SJSA1 (cell line): Measurements from ENCODE around the gene PUM1. TPM values are rescaled to one million over a fixed set of nuclear protein-coding genes. Genes with fewer than 3 reads are reported as not detected.
A peak's percentile ranks its signal among the peaks of the same experiment; 100 is the strongest.
"Not testable (repeated sequence)": the region's sequence is repeated elsewhere in the genome, so short reads cannot be mapped to it uniquely, and the experiment has no call there.

Source experiments
- DNase-seq, 2 experiments: peaks; one replicate each; pipeline ENCODE4 v3.0.0-alpha.2; 2015 to 2020; ENCODE audit warnings: low spot score in 2 of 2, low read depth in 1 of 2
- H3K27ac ChIP-seq: fragments of 250-450 bp; sonication (Bioruptor Pico); 2 replicates; pipeline ENCODE4 v1.5.1; 2020; ENCODE audit warnings: mild to moderate bottlenecking, moderate library complexity
- H3K27me3 ChIP-seq: fragments of 250-450 bp; sonication (Bioruptor Pico); replicated peaks from 2 replicates; pipeline ENCODE4 v1.5.1; 2020; ENCODE audit warnings: mild to moderate bottlenecking, moderate library complexity
- H3K36me3 ChIP-seq: fragments of 250-450 bp; sonication (Bioruptor Pico); 2 replicates; pipeline ENCODE4 v1.5.1; 2020; ENCODE audit warnings: mild to moderate bottlenecking
- H3K4me1 ChIP-seq: fragments of 250-450 bp; sonication (Bioruptor Pico); replicated peaks from 2 replicates; pipeline ENCODE4 v1.6.1; 2021; ENCODE audit warnings: mild to moderate bottlenecking
- H3K4me3 ChIP-seq: fragments of 250-450 bp; sonication (Bioruptor Pico); 2 replicates; pipeline ENCODE4 v1.5.1; 2020; ENCODE audit warnings: mild to moderate bottlenecking
- H3K9me3 ChIP-seq: fragments of 250-450 bp; sonication (Bioruptor Pico); replicated peaks from 2 replicates; pipeline ENCODE4 v1.5.1; 2020; ENCODE audit warnings: mild to moderate bottlenecking
- total RNA-seq: library from RNA; depleted of rRNA; stranded (reverse); fragments of >200 nt; shearing (Covaris generic); gene quantifications from 2 replicates; pipeline ENCODE4 v1.2.3, GENCODE V29; 2014

PUM1 gene
- total RNA-seq, 1 experiment from 2014 or later = 36.6 TPM

DNA sequence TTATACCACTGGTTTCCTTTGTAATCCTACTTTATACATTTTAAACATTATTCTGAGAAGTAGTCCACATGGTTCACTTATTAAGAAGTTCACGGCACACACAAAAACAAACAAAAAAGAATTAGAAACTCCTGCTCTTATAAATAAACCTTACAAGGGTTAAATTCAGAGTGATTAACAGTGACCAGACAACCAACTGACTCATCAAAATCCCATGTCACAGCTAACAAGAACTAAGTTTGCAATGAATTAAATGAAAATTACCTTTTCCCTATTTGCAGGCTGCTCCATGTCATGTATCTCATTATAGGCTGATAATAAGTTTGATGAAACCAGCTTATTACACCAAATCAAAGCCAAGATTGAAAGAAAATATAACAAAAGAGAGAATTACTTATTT, 77.5 kb downstream of the PUM1 start:
- H3K4me1 ChIP-seq = peaks cover 14% of the 10 kb centered on the region
- H3K36me3 ChIP-seq = peaks cover 45% of the 10 kb centered on the region
- no peak for DNase-seq
- H3K9me3 ChIP-seq = no peaks in the 10 kb centered on the region
- H3K27me3 ChIP-seq = no peaks in the 10 kb centered on the region
- H3K4me3 ChIP-seq = no peak overlapping the region
- H3K27ac ChIP-seq = no peak overlapping the region

DNA sequence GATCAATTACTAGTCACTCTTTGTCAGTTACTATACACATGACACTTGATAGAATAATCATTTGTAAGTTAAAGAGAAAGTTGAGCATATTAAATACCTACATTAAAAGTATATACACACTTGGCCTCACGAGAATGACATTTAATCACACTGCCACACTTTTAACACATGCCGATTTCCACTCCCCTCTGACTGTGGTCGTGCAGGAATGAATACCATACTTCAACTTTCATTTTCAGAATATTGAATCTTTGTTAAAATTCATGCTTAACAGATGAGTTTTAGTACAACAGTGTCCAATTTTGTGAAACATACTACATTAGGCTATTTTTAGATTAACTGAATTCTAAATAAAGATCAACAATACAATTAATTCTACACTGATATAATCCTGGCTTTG, 78.8 kb downstream of the PUM1 start:
- Histone ChIP-seq H3K9me3 (no peaks in the 10 kb centered on the region), H3K27me3 (no peaks in the 10 kb centered on the region), H3K4me3 (no peak overlapping the region), H3K27ac (no peak overlapping the region), H3K4me1 (peaks cover 14% of the 10 kb centered on the region), H3K36me3 (peaks cover 47% of the 10 kb centered on the region)
- DNase-seq = no peak

DNA sequence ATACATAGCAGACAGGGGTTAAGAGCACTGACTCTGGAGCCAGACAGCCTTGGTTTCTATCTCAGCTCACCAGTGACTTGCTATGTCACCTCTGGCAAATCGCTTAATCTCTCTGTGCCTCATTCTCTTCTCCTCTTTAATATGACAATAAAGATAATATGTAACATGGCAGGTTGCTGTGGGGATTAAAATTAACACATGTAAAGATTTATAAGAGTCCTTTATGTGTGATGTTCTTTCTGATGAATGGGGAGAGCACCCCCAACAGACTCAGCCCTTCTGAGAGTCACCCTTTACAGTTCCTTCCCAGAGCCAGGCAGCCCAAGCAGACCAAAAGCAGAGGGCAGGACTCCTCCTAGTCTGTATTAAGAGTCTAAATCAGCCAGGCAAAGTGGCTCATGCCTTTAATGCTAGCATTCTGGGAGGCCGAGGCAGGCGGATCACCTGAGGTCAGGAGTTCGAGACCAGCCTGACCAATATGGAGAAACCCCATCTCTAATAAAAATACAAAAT, 80.5 kb downstream of the PUM1 start:
- peaks cover 14% of the 10 kb centered on the region for H3K4me1 ChIP-seq

DNA sequence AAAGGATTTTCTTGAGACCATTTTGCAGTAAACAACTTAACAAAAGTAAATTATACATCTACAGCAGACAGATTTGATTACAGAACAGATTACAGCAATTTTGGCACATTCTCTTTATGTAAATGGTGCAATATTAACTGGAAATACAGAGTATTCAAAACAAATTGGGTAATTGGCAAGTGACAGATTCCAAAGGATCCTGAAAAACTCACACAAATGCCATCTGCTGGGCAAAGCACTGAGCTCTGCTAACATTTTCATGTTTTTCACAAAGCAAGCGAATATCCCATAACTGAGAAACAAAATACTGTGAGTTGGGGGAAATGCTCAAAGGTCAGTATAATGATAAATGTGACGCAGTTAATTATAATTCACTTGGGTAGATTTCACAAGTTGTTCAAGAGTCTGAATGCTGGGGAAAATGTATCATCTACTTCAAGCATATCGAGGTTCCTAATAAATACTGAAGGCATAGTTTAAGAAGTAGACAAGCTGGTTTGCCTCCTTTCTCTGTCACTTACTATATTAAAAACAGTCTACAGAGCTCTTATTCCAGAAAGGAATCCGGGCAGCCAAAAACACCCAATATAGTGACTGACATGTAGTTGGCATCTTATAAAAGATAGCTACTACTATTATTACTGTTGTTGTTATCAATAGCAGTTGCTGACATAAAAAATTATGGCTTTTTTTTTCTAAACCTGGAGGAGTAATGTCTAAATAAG, 81.2 kb downstream of the PUM1 start:
- Histone ChIP-seq H3K36me3 (peaks cover 49% of the 10 kb centered on the region), H3K27me3 (no peaks in the 10 kb centered on the region), H3K4me3 (no peak overlapping the region), H3K4me1 (peaks cover 14% of the 10 kb centered on the region), H3K27ac (no peak overlapping the region), H3K9me3 (no peaks in the 10 kb centered on the region)
- DNase-seq = no peak

More for the DNA sequence above, 80.5 kb downstream of the PUM1 start:
- no peak for DNase-seq
- no peak overlapping the region for H3K4me3 ChIP-seq
- no peak overlapping the region for H3K27ac ChIP-seq
- H3K36me3 ChIP-seq = peaks cover 47% of the 10 kb centered on the region
- no peaks in the 10 kb centered on the region for H3K27me3 ChIP-seq
- H3K9me3 ChIP-seq = no peaks in the 10 kb centered on the region

DNA sequence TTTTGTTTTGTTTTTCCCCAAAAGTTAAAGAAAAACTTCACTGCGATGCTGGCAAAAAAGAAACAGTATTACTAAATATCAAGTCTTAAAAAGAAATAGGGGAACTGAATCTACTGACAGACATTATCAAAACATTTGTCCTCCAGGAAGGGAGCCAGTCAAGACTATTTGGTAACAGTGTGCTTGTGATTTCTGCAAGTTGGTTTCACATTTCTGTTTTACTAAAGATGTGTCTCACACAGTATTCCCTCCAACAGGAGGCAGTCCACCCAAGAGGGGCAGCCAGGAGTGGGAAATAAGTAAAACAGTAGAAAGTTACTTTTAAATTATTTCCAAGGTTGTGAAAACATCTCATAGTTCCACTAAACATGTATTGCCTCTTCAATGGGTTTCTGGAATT, 82.6 kb downstream of the PUM1 start:
- DNase-seq = no peak
- H3K27ac ChIP-seq = no peak overlapping the region
- no peaks in the 10 kb centered on the region for H3K9me3 ChIP-seq
- peaks cover under 1% of the 10 kb centered on the region for H3K4me1 ChIP-seq
- H3K27me3 ChIP-seq = no peaks in the 10 kb centered on the region
- peaks cover 52% of the 10 kb centered on the region for H3K36me3 ChIP-seq
- H3K4me3 ChIP-seq = no peak overlapping the region

DNA sequence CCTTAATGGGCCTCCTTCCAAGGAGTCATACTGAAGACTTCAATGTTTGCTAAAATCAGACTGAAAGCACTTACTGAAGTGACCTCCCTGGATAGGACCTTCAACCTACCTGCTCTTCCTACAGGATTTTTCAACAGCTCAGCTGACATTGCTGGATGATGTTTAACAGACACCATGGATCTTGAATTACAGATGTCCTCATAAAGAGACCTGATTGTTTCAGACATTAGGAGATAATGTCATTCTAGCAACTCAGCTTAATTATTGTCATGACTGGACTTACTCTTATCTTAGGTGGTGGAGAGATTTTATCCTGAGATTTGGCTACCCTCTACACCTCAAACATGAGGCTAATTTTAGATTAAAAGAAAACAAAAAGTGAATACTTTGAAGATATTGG, 83.1 kb downstream of the PUM1 start:
- Histone ChIP-seq H3K36me3 (peaks cover 57% of the 10 kb centered on the region), H3K27ac (no peak overlapping the region), H3K4me1 (peaks cover 2% of the 10 kb centered on the region), H3K9me3 (no peaks in the 10 kb centered on the region), H3K4me3 (no peak overlapping the region), H3K27me3 (no peaks in the 10 kb centered on the region)
- DNase-seq = no peak

DNA sequence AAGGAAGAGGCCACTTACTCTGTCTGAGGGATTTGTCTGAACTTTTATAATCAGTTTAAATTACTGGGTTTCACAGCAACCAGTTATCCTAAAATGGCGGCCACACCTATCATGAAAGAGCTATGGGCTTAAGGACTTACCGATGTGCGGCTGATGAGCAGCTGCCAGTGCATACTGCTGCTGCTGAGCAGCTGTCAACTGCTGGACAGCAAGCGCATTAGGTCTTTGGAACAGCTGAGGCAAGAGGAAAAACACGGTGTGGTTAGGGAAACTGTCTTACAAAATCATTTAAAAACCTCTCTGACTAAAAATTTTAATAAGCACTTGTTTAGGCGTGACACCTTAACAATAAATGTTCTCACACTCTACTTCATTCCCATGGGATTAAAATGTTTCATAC, 84.3 kb downstream of the PUM1 start:
- no peak overlapping the region for H3K4me3 ChIP-seq
- H3K27ac ChIP-seq = no peak overlapping the region
- peaks cover 9% of the 10 kb centered on the region for H3K4me1 ChIP-seq
- no peaks in the 10 kb centered on the region for H3K27me3 ChIP-seq
- no peak for DNase-seq
- H3K9me3 ChIP-seq = no peaks in the 10 kb centered on the region
- peaks cover 70% of the 10 kb centered on the region for H3K36me3 ChIP-seq

DNA sequence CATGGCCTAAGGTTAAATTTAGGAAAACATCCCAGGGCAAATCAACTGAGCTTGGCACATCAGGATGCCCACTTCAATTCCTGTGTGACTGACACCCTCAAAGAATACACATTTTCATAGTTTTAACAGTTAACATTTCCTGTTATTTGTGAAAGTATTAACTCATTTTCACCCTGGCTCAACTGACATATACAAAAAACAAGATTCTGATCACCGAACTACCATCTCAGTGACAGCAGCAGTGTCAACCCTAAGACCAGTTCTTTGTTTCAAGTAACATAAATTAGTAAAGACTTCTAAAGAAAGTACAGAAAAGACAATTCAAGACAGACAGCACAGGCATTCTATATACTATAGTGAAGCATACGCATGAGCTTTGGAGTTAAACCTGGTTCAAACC, 88.0 kb downstream of the PUM1 start:
- no peak for DNase-seq
- peaks cover 87% of the 10 kb centered on the region for H3K36me3 ChIP-seq
- no peaks in the 10 kb centered on the region for H3K27me3 ChIP-seq
- no peak overlapping the region for H3K4me3 ChIP-seq
- H3K27ac ChIP-seq = no peak overlapping the region
- no peaks in the 10 kb centered on the region for H3K9me3 ChIP-seq
- peaks cover 13% of the 10 kb centered on the region for H3K4me1 ChIP-seq

DNA sequence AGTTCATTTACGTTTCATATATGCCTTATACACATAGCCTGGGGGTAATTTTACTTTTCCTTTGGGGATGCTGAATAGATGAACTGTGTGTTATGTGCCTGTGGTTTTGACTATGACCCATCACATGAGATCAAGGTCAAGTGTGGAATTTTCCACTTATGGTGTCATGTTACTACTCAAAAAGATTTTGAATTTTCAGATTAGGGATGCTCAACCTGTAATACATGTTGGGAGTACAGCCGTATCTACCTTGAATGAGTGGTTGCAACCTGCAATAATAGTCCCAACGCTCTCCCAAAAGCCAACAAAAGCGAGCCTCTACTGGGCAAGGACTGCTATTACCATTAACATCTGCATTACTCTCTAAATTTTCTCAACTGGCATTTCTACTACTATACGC, 88.4 kb downstream of the PUM1 start:
- peak in 1 of 2 experiments; percentile 18 for DNase-seq
- Histone ChIP-seq H3K4me3 (no peak overlapping the region), H3K36me3 (peaks cover 84% of the 10 kb centered on the region), H3K4me1 (peaks cover 15% of the 10 kb centered on the region), H3K9me3 (no peaks in the 10 kb centered on the region), H3K27me3 (no peaks in the 10 kb centered on the region), H3K27ac (no peak overlapping the region)

DNA sequence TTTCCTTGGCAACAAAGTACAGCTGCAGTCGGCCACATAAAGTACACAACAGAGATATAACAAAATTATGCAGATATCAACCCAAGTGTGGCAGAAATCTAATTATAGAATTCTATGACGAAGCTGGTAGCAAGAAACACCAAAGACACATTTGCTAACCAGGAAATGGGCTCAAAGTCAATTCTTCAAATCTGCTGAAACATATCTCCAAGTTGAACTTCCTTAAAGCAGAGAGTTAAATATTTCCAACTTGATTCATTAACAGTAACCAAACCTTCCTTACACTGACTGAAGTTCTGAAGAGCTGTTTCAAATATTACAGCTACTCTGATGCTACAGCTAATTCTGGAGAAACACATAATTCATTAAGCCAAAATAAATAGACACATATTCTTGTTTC, 89.4 kb downstream of the PUM1 start:
- DNase-seq = no peak
- Histone ChIP-seq H3K27ac (no peak overlapping the region), H3K36me3 (peaks cover 82% of the 10 kb centered on the region), H3K4me1 (peaks cover 15% of the 10 kb centered on the region), H3K27me3 (no peaks in the 10 kb centered on the region), H3K9me3 (no peaks in the 10 kb centered on the region), H3K4me3 (no peak overlapping the region)

DNA sequence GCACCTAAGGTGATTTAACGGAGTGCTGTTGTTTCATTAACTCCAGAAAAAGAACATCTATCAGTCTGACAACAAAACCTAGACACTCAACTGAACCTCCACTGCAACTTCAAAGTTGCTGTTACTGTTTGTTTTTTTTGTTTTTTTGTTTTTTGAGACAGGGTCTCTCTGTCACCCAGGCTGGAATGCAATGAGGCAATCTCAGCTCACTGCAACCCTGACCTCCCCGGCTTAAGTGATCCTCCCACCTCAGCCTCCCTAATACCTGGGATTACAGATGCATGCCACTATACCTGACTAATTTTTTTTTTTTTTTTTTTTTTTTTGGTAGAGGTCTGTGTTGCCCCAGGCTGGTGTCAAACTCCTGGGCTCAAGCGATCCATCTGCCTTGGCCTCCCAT, 90.3 kb downstream of the PUM1 start:
- Histone ChIP-seq H3K4me1 (peaks cover 15% of the 10 kb centered on the region), H3K27me3 (no peaks in the 10 kb centered on the region), H3K9me3 (no peaks in the 10 kb centered on the region), H3K4me3 (no peak overlapping the region), H3K36me3 (peaks cover 82% of the 10 kb centered on the region), H3K27ac (no peak overlapping the region)
- no peak for DNase-seq

DNA sequence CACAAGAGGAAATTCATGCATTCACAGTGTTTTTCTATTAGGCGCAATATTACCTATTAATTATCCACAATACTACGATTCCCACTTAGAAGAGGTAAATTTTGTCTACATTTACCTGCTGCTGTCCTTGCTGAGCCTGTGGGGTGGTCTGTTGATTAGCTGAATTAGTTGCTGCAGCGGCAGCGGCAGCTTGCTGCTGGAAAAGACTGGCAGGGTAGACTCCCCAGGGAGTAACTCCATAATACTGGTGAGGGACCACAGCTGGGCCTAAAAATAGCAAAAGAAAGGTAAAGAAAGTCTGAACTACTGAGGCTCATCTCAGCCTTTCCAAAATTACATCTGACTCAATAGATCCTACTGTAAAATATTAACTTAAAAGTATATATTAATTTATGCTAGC, 91.0 kb downstream of the PUM1 start:
- Histone ChIP-seq H3K4me1 (peaks cover 15% of the 10 kb centered on the region), H3K36me3 (peaks cover 82% of the 10 kb centered on the region), H3K27me3 (no peaks in the 10 kb centered on the region), H3K27ac (no peak overlapping the region), H3K9me3 (no peaks in the 10 kb centered on the region), H3K4me3 (no peak overlapping the region)
- no peak for DNase-seq

DNA sequence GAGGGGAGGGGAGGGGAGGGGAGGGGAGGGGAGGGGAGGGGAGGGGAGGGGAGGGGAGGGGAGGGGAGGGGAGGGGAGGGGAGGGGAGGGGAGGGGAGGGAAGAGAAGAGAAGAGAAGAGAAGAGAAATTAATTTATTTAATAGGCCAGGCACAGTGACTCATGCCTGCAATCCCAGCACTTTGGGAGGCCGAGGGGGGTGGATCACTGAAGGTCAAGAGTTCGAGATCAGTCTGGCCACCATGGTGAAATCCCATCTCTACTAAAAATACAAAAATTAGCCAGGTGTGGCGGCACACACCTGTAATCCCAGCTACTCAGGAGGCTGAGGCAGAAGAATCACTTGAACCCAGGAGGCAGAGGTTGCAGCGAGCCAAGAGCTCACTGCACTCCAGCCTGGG, 93.2 kb downstream of the PUM1 start:
- not testable (repeated sequence) for H3K4me3 ChIP-seq, H3K9me3 ChIP-seq, H3K27me3 ChIP-seq, H3K27ac ChIP-seq, DNase-seq
- Histone ChIP-seq H3K4me1 (peaks cover 26% of the 10 kb centered on the region), H3K36me3 (peaks cover 76% of the 10 kb centered on the region)

DNA sequence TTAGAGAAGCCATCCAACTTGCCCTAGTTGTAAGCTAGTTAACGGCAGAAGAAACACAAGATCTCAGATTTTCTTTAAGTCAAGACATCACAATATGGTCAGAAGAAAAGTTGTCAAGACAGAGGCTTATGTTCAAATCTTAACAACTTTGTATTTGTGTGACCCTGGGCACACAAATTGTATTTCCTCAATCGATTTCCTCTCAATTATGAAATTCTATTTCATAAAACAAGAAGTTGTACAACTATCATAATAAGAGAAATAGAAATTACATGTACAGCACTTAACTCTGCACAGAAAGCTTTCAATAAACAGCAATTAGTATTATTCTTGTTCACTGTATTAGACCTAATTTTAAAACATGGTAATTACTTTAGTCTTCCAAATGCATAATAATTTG, 94.0 kb downstream of the PUM1 start:
- Histone ChIP-seq H3K27me3 (no peaks in the 10 kb centered on the region), H3K36me3 (peaks cover 70% of the 10 kb centered on the region), H3K4me3 (no peak overlapping the region), H3K27ac (no peak overlapping the region), H3K4me1 (peaks cover 28% of the 10 kb centered on the region), H3K9me3 (no peaks in the 10 kb centered on the region)
- no peak for DNase-seq

DNA sequence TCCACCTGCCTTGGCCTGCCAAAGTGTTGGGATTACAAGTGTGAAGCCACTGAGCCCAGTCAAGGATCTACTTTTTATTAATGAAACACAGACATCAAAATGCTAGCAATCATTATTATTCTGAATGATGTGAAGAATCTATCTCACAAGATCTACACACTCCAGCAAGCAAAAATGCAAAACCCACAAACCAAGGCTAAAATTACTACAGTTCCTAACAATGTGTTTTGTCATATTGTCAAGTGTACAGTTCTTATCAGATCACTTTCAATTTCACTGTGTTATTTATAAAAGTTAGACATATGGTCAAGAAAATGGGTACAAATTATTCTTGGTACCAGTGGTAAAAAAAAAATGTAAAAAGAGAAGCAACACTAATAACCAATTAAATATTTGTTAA, 95.6 kb downstream of the PUM1 start:
- Histone ChIP-seq H3K36me3 (peaks cover 72% of the 10 kb centered on the region), H3K27me3 (no peaks in the 10 kb centered on the region), H3K27ac (no peak overlapping the region), H3K4me1 (peaks cover 35% of the 10 kb centered on the region), H3K9me3 (no peaks in the 10 kb centered on the region), H3K4me3 (no peak overlapping the region)
- DNase-seq = no peak
